Measurements from ENCODE around the gene MILR1.

GRCh38 chr17:64499805-64500486, 51.0 kb downstream of the MILR1 start:
- TF ChIP-seq CTCF (conservative IDR thresholded peaks at IDR 0.05; ENCODE audit: low read depth, low read length) (no peak), EZH2 (IDR thresholded peaks at IDR 0.05; ENCODE audit: low read length, unreplicated experiment) (no peak)
